Mesendoderm (in vitro differentiated cells): ENCODE measurements around the gene NBEA.
"Not testable (repeated sequence)": the region's sequence is repeated elsewhere in the genome, so short reads cannot be mapped to it uniquely, and the experiment has no call there.

Experiments used
- DNase-seq: peaks from one replicate; pipeline ENCODE4 v3.0.0; 2013
- H2AK5ac ChIP-seq: 2 replicates; pipeline ENCODE4 v1.6.1; 2013; ENCODE audit warnings: low read length, inconsistent platforms
- H2BK120ac ChIP-seq: 2 replicates; pipeline ENCODE4 v1.6.1; 2013; ENCODE audit warnings: low read depth, mild to moderate bottlenecking, low read length, moderate library complexity, mixed read lengths
- H2BK15ac ChIP-seq: replicated peaks from 2 replicates; pipeline ENCODE4 v1.6.1; 2013; ENCODE audit warnings: low read depth, mild to moderate bottlenecking, moderate library complexity
- H2BK5ac ChIP-seq: 2 replicates; pipeline ENCODE4 v1.6.1; 2013; ENCODE audit warnings: low read length, inconsistent platforms
- H3K18ac ChIP-seq: 2 replicates; pipeline ENCODE4 v1.6.1; 2013; ENCODE audit warnings: mild to moderate bottlenecking, low read length, mixed read lengths
- H3K23ac ChIP-seq: one replicate; pipeline ENCODE4 v1.6.1; 2013; ENCODE audit warnings: low read length
- H3K27ac ChIP-seq: 2 replicates; pipeline ENCODE4 v1.5.1; 2013; ENCODE audit warnings: low read depth, mild to moderate bottlenecking, inconsistent platforms, low read length, moderate library complexity
- H3K27me3 ChIP-seq: 2 replicates; pipeline ENCODE4 v1.6.1; 2013; ENCODE audit warnings: low read length, control low read depth, mild to moderate bottlenecking, inconsistent platforms; ENCODE audit not compliant: insufficient read depth, poor library complexity
- H3K36me3 ChIP-seq: 2 replicates; pipeline ENCODE4 v1.6.1; 2013; ENCODE audit warnings: low read length, inconsistent platforms; ENCODE audit not compliant: control insufficient read depth, insufficient read depth
- H3K4ac ChIP-seq: one replicate; pipeline ENCODE4 v1.6.1; 2013; ENCODE audit warnings: low read depth, mild to moderate bottlenecking, low read length, moderate library complexity
- H3K4me1 ChIP-seq: 2 replicates; pipeline ENCODE4 v1.6.1; 2013; ENCODE audit warnings: low read depth, low read length, inconsistent platforms; ENCODE audit not compliant: control insufficient read depth
- H3K4me2 ChIP-seq: 2 replicates; pipeline ENCODE4 v1.6.1; 2013; ENCODE audit warnings: low read length
- H3K4me3 ChIP-seq: 2 replicates; pipeline ENCODE4 v1.5.1; 2013; ENCODE audit warnings: mild to moderate bottlenecking, low read length
- H3K56ac ChIP-seq: one replicate; pipeline ENCODE4 v1.6.1; 2013; ENCODE audit warnings: low read length
- H3K79me1 ChIP-seq: 2 replicates; pipeline ENCODE4 v1.6.1; 2013; ENCODE audit warnings: low read length, inconsistent platforms
- H3K79me2 ChIP-seq: 2 replicates; pipeline ENCODE4 v1.6.1; 2013; ENCODE audit warnings: mild to moderate bottlenecking, low read length; ENCODE audit not compliant: control insufficient read depth, insufficient read depth
- H3K9ac ChIP-seq: 2 replicates; pipeline ENCODE4 v1.6.1; 2013; ENCODE audit warnings: low read length, inconsistent platforms
- H4K5ac ChIP-seq: one replicate; pipeline ENCODE4 v1.6.1; 2013; ENCODE audit warnings: low read length
- H4K8ac ChIP-seq: one replicate; pipeline ENCODE4 v1.6.1; 2013; ENCODE audit warnings: low read depth, mild to moderate bottlenecking, control low read depth, low read length, moderate library complexity
- WGBS: extraction: QIAGEN DNeasy Blood & Tissue Kit; methylation state at CpG from one replicate; pipeline ENCODE4 v1.1.7; 2013; ENCODE audit warnings: low lambda C conversion rate, missing lambda C conversion rate; ENCODE audit not compliant: insufficient coverage; ENCODE audit errors: extremely low coverage; 5-methylcytosine and 5-hydroxymethylcytosine counted together

The NBEA gene

DNA sequence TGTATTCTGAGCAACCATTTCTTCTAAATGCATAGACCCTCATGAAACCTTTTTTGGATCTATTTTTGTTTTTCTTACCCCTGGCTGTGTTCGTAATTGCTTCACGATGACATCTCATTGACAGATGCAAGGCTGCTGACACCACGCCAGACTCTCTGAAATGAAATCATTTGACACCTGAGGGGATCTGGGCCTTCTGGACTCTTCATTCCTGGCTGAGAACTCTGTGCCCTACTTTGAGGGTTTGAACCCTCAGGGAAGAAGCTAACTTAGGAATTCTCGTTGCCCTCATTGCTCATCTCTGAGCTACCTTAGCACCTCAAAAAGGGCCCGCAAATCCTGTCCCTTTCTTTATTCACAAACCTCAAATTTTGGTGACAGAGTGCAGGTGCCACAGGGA lies 40.5 kb upstream of the NBEA start:
- H3K18ac ChIP-seq = no peak overlapping the region
- no peak overlapping the region for H3K9ac ChIP-seq
- H4K5ac ChIP-seq = no peak overlapping the region
- H3K23ac ChIP-seq = no peak overlapping the region
- H2AK5ac ChIP-seq = no peak overlapping the region
- no peak overlapping the region for H2BK120ac ChIP-seq
- H3K4me2 ChIP-seq = no peak overlapping the region
- H3K4me3 ChIP-seq = no peak overlapping the region
- H2BK15ac ChIP-seq = no peak overlapping the region
- peak overlapping the region; percentile 52 for H3K27ac ChIP-seq
- H3K27me3 ChIP-seq = no peaks in the 10 kb centered on the region
- H4K8ac ChIP-seq = no peak overlapping the region
- H3K79me2 ChIP-seq = no peaks in the 10 kb centered on the region
- H2BK5ac ChIP-seq = peak overlapping the region; percentile 64
- no peaks in the 10 kb centered on the region for H3K79me1 ChIP-seq
- peak; percentile 27 for DNase-seq
- peaks cover 8% of the 10 kb centered on the region for H3K4me1 ChIP-seq
- H3K56ac ChIP-seq = no peak overlapping the region
- no peaks in the 10 kb centered on the region for H3K36me3 ChIP-seq
- WGBS = no CpG with 5 or more reads among the region's 5 CpGs
- no peak overlapping the region for H3K4ac ChIP-seq

DNA sequence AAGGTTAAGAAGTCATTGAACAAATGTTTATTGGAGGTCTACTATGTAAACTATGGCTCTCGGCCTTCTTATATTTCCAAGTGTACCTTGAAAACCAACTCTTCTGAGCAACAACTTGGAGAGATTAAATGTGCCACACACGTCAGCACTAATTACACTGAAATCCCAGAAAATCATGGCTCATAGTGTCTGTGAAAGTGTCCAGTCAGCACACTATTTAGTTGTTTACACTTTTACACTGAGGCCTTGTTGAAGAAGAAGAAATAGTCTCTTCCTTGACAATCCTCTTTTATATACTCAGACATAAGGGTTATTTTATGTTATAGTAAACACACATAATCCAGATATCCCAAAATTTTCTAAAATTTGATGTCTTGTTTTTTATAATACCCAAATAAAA lies 30.9 kb upstream of the NBEA start:
- H3K4me2 ChIP-seq = no peak overlapping the region
- DNase-seq = no peak
- no peak overlapping the region for H2BK5ac ChIP-seq
- no peaks in the 10 kb centered on the region for H3K36me3 ChIP-seq
- H4K5ac ChIP-seq = no peak overlapping the region
- H3K56ac ChIP-seq = no peak overlapping the region
- no peak overlapping the region for H2BK120ac ChIP-seq
- no peak overlapping the region for H3K4ac ChIP-seq
- H3K4me3 ChIP-seq = no peak overlapping the region
- no CpG with 5 or more reads among the region's 2 CpGs for WGBS
- no peak overlapping the region for H2AK5ac ChIP-seq
- no peaks in the 10 kb centered on the region for H3K27me3 ChIP-seq
- no peaks in the 10 kb centered on the region for H3K79me2 ChIP-seq
- H4K8ac ChIP-seq = no peak overlapping the region
- H3K23ac ChIP-seq = no peak overlapping the region
- peaks cover 5% of the 10 kb centered on the region for H3K4me1 ChIP-seq
- no peak overlapping the region for H2BK15ac ChIP-seq
- H3K18ac ChIP-seq = no peak overlapping the region
- no peak overlapping the region for H3K27ac ChIP-seq
- H3K9ac ChIP-seq = no peak overlapping the region
- H3K79me1 ChIP-seq = no peaks in the 10 kb centered on the region

DNA sequence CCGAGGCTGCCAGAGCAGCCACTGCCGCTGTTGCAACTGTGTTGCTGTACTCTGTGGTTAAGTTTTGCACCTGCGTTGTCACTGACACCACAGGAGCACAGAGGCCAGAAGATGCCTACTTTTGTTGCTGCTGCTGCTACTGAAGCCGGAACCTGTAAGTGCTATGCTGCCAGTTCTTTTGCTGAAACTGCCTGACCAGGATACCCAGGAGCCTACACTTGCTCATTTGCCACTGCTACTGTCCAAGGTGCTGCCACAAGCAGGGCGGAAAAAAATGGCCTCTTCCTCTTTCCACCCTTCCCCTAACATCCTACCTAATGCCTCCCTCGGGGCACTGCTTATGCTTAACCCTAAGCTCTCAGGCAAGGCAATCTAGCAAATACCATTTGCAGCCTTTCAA lies 29.0 kb upstream of the NBEA start:
- Histone ChIP-seq H3K4ac (no peak overlapping the region), H3K4me1 (peaks cover 5% of the 10 kb centered on the region), H3K23ac (no peak overlapping the region), H3K36me3 (no peaks in the 10 kb centered on the region), H3K27ac (no peak overlapping the region), H3K4me2 (no peak overlapping the region), H3K27me3 (no peaks in the 10 kb centered on the region), H3K18ac (no peak overlapping the region), H4K5ac (no peak overlapping the region), H3K9ac (no peak overlapping the region), H2BK120ac (no peak overlapping the region), H2BK5ac (no peak overlapping the region), H3K4me3 (no peak overlapping the region), H3K56ac (no peak overlapping the region), H3K79me2 (no peaks in the 10 kb centered on the region), H2AK5ac (no peak overlapping the region), H4K8ac (no peak overlapping the region), H2BK15ac (no peak overlapping the region), H3K79me1 (no peaks in the 10 kb centered on the region)
- no CpG with 5 or more reads among the region's 6 CpGs for WGBS
- peak; percentile 84 for DNase-seq

DNA sequence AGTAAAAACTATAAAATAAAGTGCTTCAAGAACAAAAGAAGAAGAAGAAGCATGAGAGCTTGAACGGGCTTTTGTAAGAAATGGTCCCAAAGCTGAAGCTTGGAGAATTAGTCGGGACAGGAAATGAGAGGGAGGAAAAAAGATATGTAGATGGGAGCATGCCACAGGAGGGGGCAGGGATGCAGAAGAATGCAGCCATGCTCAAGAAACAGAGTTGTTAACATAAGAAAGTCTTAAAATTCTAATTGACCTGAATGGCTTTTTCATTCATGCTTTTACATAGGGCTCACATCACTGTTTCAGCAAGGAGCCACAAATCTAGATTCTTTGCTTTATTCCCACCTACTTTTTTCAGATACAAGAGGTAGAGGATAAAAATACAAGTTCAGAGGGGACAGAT lies 27.7 kb upstream of the NBEA start:
- Histone ChIP-seq H3K9ac (no peak overlapping the region), H3K23ac (no peak overlapping the region), H2AK5ac (no peak overlapping the region), H3K56ac (no peak overlapping the region), H3K4ac (no peak overlapping the region), H3K79me2 (no peaks in the 10 kb centered on the region), H3K79me1 (no peaks in the 10 kb centered on the region), H3K27me3 (no peaks in the 10 kb centered on the region), H4K8ac (no peak overlapping the region), H3K18ac (no peak overlapping the region), H2BK15ac (peak overlapping the region; percentile 92), H3K36me3 (no peaks in the 10 kb centered on the region), H3K4me3 (no peak overlapping the region), H3K4me2 (no peak overlapping the region), H3K4me1 (peaks cover 5% of the 10 kb centered on the region), H4K5ac (no peak overlapping the region), H3K27ac (no peak overlapping the region), H2BK120ac (no peak overlapping the region), H2BK5ac (no peak overlapping the region)
- WGBS = no CpG with 5 or more reads among the region's 2 CpGs
- DNase-seq = peak; percentile 69

DNA sequence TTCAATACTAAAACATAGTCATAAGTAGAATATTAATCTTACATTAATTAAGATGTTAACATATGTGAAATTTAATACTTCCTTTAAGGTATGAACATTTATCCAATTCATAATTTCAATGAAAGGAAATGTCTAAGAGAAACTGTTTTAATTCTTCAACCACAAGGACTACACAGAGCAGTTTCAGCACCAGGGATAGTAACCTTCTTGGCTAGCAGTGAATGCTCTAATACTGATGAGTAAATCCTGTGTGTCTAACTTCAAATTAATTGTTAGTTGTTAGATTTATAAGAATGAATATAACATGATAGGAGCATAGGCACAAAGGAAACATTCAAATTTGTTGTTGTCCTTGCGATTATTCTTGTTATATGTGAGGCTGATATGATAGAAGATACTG lies 15.6 kb upstream of the NBEA start:
- WGBS = no CpG with 5 or more reads among the region's 1 CpG
- Histone ChIP-seq H2BK15ac (no peak overlapping the region), H2AK5ac (no peak overlapping the region), H2BK5ac (no peak overlapping the region), H3K79me2 (no peaks in the 10 kb centered on the region), H3K27me3 (no peaks in the 10 kb centered on the region), H3K18ac (no peak overlapping the region), H3K4me2 (no peak overlapping the region), H3K36me3 (no peaks in the 10 kb centered on the region), H3K56ac (no peak overlapping the region), H3K4me1 (no peaks in the 10 kb centered on the region), H3K27ac (no peak overlapping the region), H4K8ac (no peak overlapping the region), H3K4ac (no peak overlapping the region), H2BK120ac (no peak overlapping the region), H4K5ac (no peak overlapping the region), H3K79me1 (no peaks in the 10 kb centered on the region), H3K4me3 (no peak overlapping the region), H3K9ac (no peak overlapping the region), H3K23ac (no peak overlapping the region)
- peak; percentile 50 for DNase-seq

DNA sequence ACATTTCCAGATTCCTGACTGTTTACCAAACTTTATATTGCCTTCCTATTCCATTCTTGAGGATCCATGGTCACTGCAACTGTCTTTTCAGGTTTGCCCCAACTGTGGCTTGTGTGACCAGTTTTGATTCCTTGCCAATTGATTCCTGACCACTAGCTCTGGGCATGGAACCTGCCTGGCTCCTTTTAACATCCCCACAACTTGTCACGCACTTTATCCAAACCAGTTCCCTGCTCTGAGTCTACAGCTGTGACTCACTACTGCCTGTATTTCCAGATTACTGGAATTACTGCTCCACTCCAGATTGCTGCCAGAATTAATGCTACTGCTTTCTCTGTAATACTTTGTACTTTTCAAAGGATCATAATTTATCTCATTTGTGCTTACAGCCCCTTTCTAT lies 13.4 kb upstream of the NBEA start:
- not testable (repeated sequence) for H3K9ac ChIP-seq, H3K18ac ChIP-seq, H2BK15ac ChIP-seq, H3K36me3 ChIP-seq, H2BK5ac ChIP-seq, H4K8ac ChIP-seq, H3K23ac ChIP-seq, H3K4me3 ChIP-seq, H3K4me2 ChIP-seq, H3K4me1 ChIP-seq, H3K27me3 ChIP-seq, H3K79me1 ChIP-seq, H2BK120ac ChIP-seq, H3K56ac ChIP-seq, H4K5ac ChIP-seq, H3K27ac ChIP-seq, H3K4ac ChIP-seq, H2AK5ac ChIP-seq, DNase-seq, H3K79me2 ChIP-seq
- WGBS = no CpG with 5 or more reads among the region's 1 CpG
